Measurements from ENCODE around the gene IRX6. TPM values are rescaled to one million over a fixed set of nuclear protein-coding genes. Genes with fewer than 3 reads are reported as not detected.

Gene IRX6
- total and polyA plus RNA-seq, 8 donors, result 0.10 TPM; not detected in 7

GRCh38 chr16:55367866-55368603 lies 44.0 kb downstream of the IRX6 start:
- peak in 1 of 2 donors; percentile 47 for DNase-seq
- WGBS, 5 donors, result 48 to 61% (median 51%) methylated on average over 4 of the region's 4 CpGs
- TF ChIP-seq CTCF (IDR thresholded peaks at IDR 0.05) (no peak), EP300 (IDR thresholded peaks at IDR 0.05) (no peak), POLR2A (IDR thresholded peaks at IDR 0.05) (no peak), POLR2AphosphoS5 (IDR thresholded peaks at IDR 0.05) (no peak)

GRCh38 chr16:55369151-55369550 lies 45.1 kb downstream of the IRX6 start:
- H3K27ac ChIP-seq, result no peak overlapping the region
- no peak for DNase-seq
- intact Hi-C loops (cut with DNase I; ENCODE audit: low total_unique reads), result no loop called here
- peaks cover 0 to 16% (median 7%) of the 10 kb centered on the region in 4 donors for H3K4me1 ChIP-seq
- no peaks in the 10 kb centered on the region for H3K36me3 ChIP-seq
- H3K27me3 ChIP-seq, result peaks cover 0 to 63% (median 20%) of the 10 kb centered on the region in 3 donors
- TF ChIP-seq EP300 (IDR thresholded peaks at IDR 0.05) (no peak), POLR2A (IDR thresholded peaks at IDR 0.05) (no peak), CTCF (IDR thresholded peaks at IDR 0.05) (no peak), POLR2AphosphoS5 (IDR thresholded peaks at IDR 0.05) (no peak)
- H3K9me3 ChIP-seq, result no peaks in the 10 kb centered on the region
- WGBS, 5 donors, result 21 to 35% (median 31%) methylated on average over 5 of the region's 5 CpGs
- H3K4me3 ChIP-seq, result no peak overlapping the region

More at GRCh38 chr16:55367866-55368603, 44.0 kb downstream of the IRX6 start:
- Histone ChIP-seq H3K4me1 (peaks cover 0 to 16% (median 7%) of the 10 kb centered on the region in 4 donors), H3K9me3 (no peaks in the 10 kb centered on the region), H3K27ac (no peak overlapping the region), H3K27me3 (peaks cover 0 to 65% (median 20%) of the 10 kb centered on the region in 3 donors), H3K36me3 (no peaks in the 10 kb centered on the region), H3K4me3 (no peak overlapping the region)
- intact Hi-C loops (cut with DNase I; ENCODE audit: low total_unique reads), result no loop called here

GRCh38 chr16:55370762-55371482 lies 46.9 kb downstream of the IRX6 start:
- no peak overlapping the region for H3K27ac ChIP-seq
- H3K9me3 ChIP-seq, result no peaks in the 10 kb centered on the region
- 9 to 12% (median 10%) methylated on average over 24 to 26 of the region's 26 CpGs for WGBS, 5 donors
- TF ChIP-seq POLR2AphosphoS5 (IDR thresholded peaks at IDR 0.05), result no peak
- TF ChIP-seq CTCF (IDR thresholded peaks at IDR 0.05), result peak in 1 of 7 experiments; percentile 17
- H3K4me1 ChIP-seq, result peaks cover 0 to 16% (median 7%) of the 10 kb centered on the region in 4 donors
- intact Hi-C loops (cut with DNase I; ENCODE audit: low total_unique reads), result no loop called here
- peak; percentile 33 to 81 for DNase-seq
- no peak overlapping the region for H3K4me3 ChIP-seq
- H3K27me3 ChIP-seq, result peaks cover 0 to 56% (median 20%) of the 10 kb centered on the region in 3 donors
- no peaks in the 10 kb centered on the region for H3K36me3 ChIP-seq

GRCh38 chr16:55372792-55373488 lies 48.9 kb downstream of the IRX6 start:
- WGBS, 5 donors, result 53 to 67% (median 65%) methylated on average over 12 of the region's 12 CpGs
- no peak for DNase-seq
- Histone ChIP-seq H3K36me3 (no peaks in the 10 kb centered on the region), H3K4me1 (peaks cover 0 to 8% (median 2%) of the 10 kb centered on the region in 4 donors), H3K27me3 (peaks cover 0 to 43% (median 20%) of the 10 kb centered on the region in 3 donors), H3K4me3 (no peak overlapping the region), H3K27ac (no peak overlapping the region), H3K9me3 (no peaks in the 10 kb centered on the region)
- TF ChIP-seq EP300 (IDR thresholded peaks at IDR 0.05), result no peak
- no peak for TF ChIP-seq POLR2A (IDR thresholded peaks at IDR 0.05)
- no peak for TF ChIP-seq POLR2AphosphoS5 (IDR thresholded peaks at IDR 0.05)
- TF ChIP-seq CTCF (IDR thresholded peaks at IDR 0.05), result no peak
- intact Hi-C loops (cut with DNase I; ENCODE audit: low total_unique reads), result no loop called here

All from stomach (tissue), 9 donors.